SK-N-SH (cell line): ENCODE results near the gene MPV17L2. TPM values are rescaled to one million over a fixed set of nuclear protein-coding genes. Genes with fewer than 3 reads are reported as not detected.

Experiments used
- CHD2 ChIP-seq: fragments of 150-350 bp; IDR thresholded peaks from 2 replicates; pipeline ENCODE4 v1.6.1; 2018; ENCODE audit warnings: low read length; ENCODE audit not compliant: partially characterized antibody
- ELF1 ChIP-seq: IDR thresholded peaks from 2 replicates; pipeline ENCODE4 v1.4.0; 2012
- EP300 ChIP-seq, 2 experiments: IDR thresholded peaks; 2 replicates each; pipeline versions ENCODE4 v1.4.0 to v1.6.1; 2012; ENCODE audit warnings: borderline replicate concordance in 1 of 2, low read depth in 1 of 2, low read length in 1 of 2
- EZH2phosphoT487 ChIP-seq: fragments of 200-600 bp; sonication (generic); IDR thresholded peaks from 2 replicates; pipeline ENCODE4 v1.6.1; 2017; ENCODE audit warnings: low read depth, mixed run types, mild to moderate bottlenecking, antibody characterized with exemption, moderate library complexity, borderline replicate concordance
- FOXM1 ChIP-seq: IDR thresholded peaks from 2 replicates; pipeline ENCODE4 v1.4.0; 2012; ENCODE audit warnings: low read depth, mild to moderate bottlenecking
- GABPA ChIP-seq: IDR thresholded peaks from 2 replicates; pipeline ENCODE4 v1.4.0; 2012; ENCODE audit warnings: low read depth, mild to moderate bottlenecking
- GATA2 ChIP-seq: sonication (generic); formaldehyde crosslinking; IDR thresholded peaks from 2 replicates; pipeline ENCODE4 v1.5.0; 2020; ENCODE audit warnings: mild to moderate bottlenecking, missing genetic modification reagents
- JUND ChIP-seq: IDR thresholded peaks from 2 replicates; pipeline ENCODE4 v1.4.0; 2012
- MXI1 ChIP-seq: IDR thresholded peaks from 2 replicates; pipeline ENCODE4 v1.6.1; 2012; ENCODE audit warnings: mild to moderate bottlenecking, low read depth, low read length, improper control_type of control experiment
- NFIC ChIP-seq: IDR thresholded peaks from 2 replicates; pipeline ENCODE4 v1.4.0; 2012; ENCODE audit warnings: borderline replicate concordance
- NRF1 ChIP-seq: IDR thresholded peaks from 2 replicates; pipeline ENCODE4 v1.6.1; 2012; ENCODE audit warnings: low read depth, mild to moderate bottlenecking, low read length
- RAD21 ChIP-seq: IDR thresholded peaks from 2 replicates; pipeline ENCODE4 v1.6.1; 2012; ENCODE audit warnings: mild to moderate bottlenecking, low read length
- RXRA ChIP-seq: IDR thresholded peaks from 2 replicates; pipeline ENCODE4 v1.4.0; 2012; ENCODE audit warnings: low read depth, mild to moderate bottlenecking, borderline replicate concordance
- SIN3A ChIP-seq: IDR thresholded peaks from 2 replicates; pipeline ENCODE4 v1.6.1; 2012; ENCODE audit warnings: low read depth, mild to moderate bottlenecking, low read length, moderate library complexity, borderline replicate concordance
- SMC3 ChIP-seq: IDR thresholded peaks from 2 replicates; pipeline ENCODE4 v1.6.1; 2012; ENCODE audit warnings: low read depth, low read length, improper control_type of control experiment
- TAF1 ChIP-seq: IDR thresholded peaks from 2 replicates; pipeline ENCODE4 v1.6.1; 2012; ENCODE audit warnings: low read depth, mild to moderate bottlenecking, low read length, moderate library complexity, borderline replicate concordance
- TCF12 ChIP-seq: IDR thresholded peaks from 2 replicates; pipeline ENCODE4 v1.4.0; 2012
- TEAD4 ChIP-seq: IDR thresholded peaks from 2 replicates; pipeline ENCODE4 v1.4.0; 2012; ENCODE audit warnings: mild to moderate bottlenecking, borderline replicate concordance; ENCODE audit not compliant: insufficient read depth
- YY1 ChIP-seq: IDR thresholded peaks from 2 replicates; pipeline ENCODE4 v1.4.0; 2012; ENCODE audit warnings: low read depth, mild to moderate bottlenecking
- polyA plus RNA-seq, 3 experiments: library from polyadenylated mRNA; depleted of rRNA; stranded (reverse); fragments of >200 nt; gene quantifications; 2 replicates each; pipeline ENCODE4 v1.2.3, GENCODE V29; 2012
- TF ChIP-seq, protein P1 (sequence below): fragments of 200-600 bp; sonication (generic); IDR thresholded peaks from 2 replicates; pipeline ENCODE4 v1.6.1; 2017; ENCODE audit warnings: antibody characterized with exemption, mild to moderate bottlenecking, moderate library complexity
- TF ChIP-seq, protein P2 (sequence below): IDR thresholded peaks from 2 replicates; pipeline ENCODE4 v1.4.0; 2012; ENCODE audit warnings: low read depth
- TF ChIP-seq, protein P3 (sequence below): fragments of 150-350 bp; IDR thresholded peaks from 2 replicates; pipeline ENCODE4 v1.6.1; 2016; ENCODE audit warnings: mild to moderate bottlenecking, low read depth, low read length

The MPV17L2 gene
- polyA plus RNA-seq, 1 of the 3 experiments (the other 2 are of a cell fraction), result 17.5 TPM

- TF ChIP-seq CHD2 (peak; percentile 95), FOXM1 (no peak), EZH2phosphoT487 (no peak), NRF1 (peak; percentile 53), YY1 (no peak), TAF1 (no peak), SIN3A (no peak), RAD21 (no peak), TEAD4 (no peak), RXRA (no peak), EP300 (IDR thresholded peaks at IDR 0.05; ENCODE audit: borderline replicate concordance in 1 of 2, low read depth in 1 of 2, low read length in 1 of 2) (no peak), GATA2 (CRISPR knock-in tag) (no peak), NFIC (no peak), TCF12 (no peak), SMC3 (no peak), JUND (no peak), GABPA (no peak; the same call in 1 of the 2 replicates), ELF1 (no peak), MXI1 (peak; percentile 56; the same call in 1 of the 2 replicates)
- TF ChIP-seq, protein P1, sequence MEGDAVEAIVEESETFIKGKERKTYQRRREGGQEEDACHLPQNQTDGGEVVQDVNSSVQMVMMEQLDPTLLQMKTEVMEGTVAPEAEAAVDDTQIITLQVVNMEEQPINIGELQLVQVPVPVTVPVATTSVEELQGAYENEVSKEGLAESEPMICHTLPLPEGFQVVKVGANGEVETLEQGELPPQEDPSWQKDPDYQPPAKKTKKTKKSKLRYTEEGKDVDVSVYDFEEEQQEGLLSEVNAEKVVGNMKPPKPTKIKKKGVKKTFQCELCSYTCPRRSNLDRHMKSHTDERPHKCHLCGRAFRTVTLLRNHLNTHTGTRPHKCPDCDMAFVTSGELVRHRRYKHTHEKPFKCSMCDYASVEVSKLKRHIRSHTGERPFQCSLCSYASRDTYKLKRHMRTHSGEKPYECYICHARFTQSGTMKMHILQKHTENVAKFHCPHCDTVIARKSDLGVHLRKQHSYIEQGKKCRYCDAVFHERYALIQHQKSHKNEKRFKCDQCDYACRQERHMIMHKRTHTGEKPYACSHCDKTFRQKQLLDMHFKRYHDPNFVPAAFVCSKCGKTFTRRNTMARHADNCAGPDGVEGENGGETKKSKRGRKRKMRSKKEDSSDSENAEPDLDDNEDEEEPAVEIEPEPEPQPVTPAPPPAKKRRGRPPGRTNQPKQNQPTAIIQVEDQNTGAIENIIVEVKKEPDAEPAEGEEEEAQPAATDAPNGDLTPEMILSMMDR, result no peak
- TF ChIP-seq, protein P2, sequence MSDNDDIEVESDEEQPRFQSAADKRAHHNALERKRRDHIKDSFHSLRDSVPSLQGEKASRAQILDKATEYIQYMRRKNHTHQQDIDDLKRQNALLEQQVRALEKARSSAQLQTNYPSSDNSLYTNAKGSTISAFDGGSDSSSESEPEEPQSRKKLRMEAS, result no peak
- TF ChIP-seq, protein P3, sequence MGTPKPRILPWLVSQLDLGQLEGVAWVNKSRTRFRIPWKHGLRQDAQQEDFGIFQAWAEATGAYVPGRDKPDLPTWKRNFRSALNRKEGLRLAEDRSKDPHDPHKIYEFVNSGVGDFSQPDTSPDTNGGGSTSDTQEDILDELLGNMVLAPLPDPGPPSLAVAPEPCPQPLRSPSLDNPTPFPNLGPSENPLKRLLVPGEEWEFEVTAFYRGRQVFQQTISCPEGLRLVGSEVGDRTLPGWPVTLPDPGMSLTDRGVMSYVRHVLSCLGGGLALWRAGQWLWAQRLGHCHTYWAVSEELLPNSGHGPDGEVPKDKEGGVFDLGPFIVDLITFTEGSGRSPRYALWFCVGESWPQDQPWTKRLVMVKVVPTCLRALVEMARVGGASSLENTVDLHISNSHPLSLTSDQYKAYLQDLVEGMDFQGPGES, result peak; percentile 99
These were observed 10.9 kb downstream of the MPV17L2 start, which contains the start of gene RAB3A (continued) for GRCh38 chr19:18203863-18204393.
